Lung (tissue), 12 donors: Measurements from ENCODE around the gene GPC5. TPM values are rescaled to one million over a fixed set of nuclear protein-coding genes. Genes with fewer than 3 reads are reported as not detected.

Source experiments
- ATAC-seq: fragments of 200-7000 bp; cut with Tn5 transposase; one replicate; pipeline ENCODE4 v1.9.1; 2020; ENCODE audit warnings: moderate number of reproducible peaks; ENCODE audit not compliant: insufficient read depth, low FRiP score
- DNase-seq, 3 donors: peaks; one replicate each; pipeline ENCODE4 v3.0.0-alpha.2; 2013 to 2017
- H3K27ac ChIP-seq, 2 donors: one replicate each; pipeline ENCODE4 v1.5.1; 2013; ENCODE audit warnings: mild to moderate bottlenecking in 2 of 2, moderate library complexity in 2 of 2, control low read depth in 1 of 2, inconsistent platforms in 1 of 2, low read depth in 1 of 2, low read length in 1 of 2
- H3K27me3 ChIP-seq, 3 donors: one replicate each; pipeline ENCODE4 v1.5.1; 2013; ENCODE audit warnings: low read length in 2 of 3; ENCODE audit not compliant: control insufficient read depth in 3 of 3, insufficient read depth in 3 of 3
- H3K36me3 ChIP-seq, 4 donors: one replicate each; pipeline ENCODE4 v1.5.1; 2013; ENCODE audit warnings: low read length in 4 of 4, mild to moderate bottlenecking in 1 of 4, moderate library complexity in 1 of 4; ENCODE audit not compliant: control insufficient read depth in 4 of 4, insufficient read depth in 4 of 4
- H3K4me1 ChIP-seq, 5 donors: one replicate each; pipeline ENCODE4 v1.5.1; 2013; ENCODE audit warnings: low read length in 5 of 5, mild to moderate bottlenecking in 2 of 5, moderate library complexity in 1 of 5; ENCODE audit not compliant: control insufficient read depth in 5 of 5, insufficient read depth in 5 of 5
- H3K4me3 ChIP-seq: one replicate; pipeline ENCODE4 v1.5.1; 2013; ENCODE audit warnings: mild to moderate bottlenecking, control low read depth, moderate library complexity
- H3K9ac ChIP-seq, 2 donors: one replicate each; pipeline ENCODE4 v1.5.1; 2013; ENCODE audit warnings: low read length in 2 of 2, control low read depth in 1 of 2; ENCODE audit not compliant: insufficient read depth in 1 of 2
- H3K9me3 ChIP-seq, 4 donors: one replicate each; pipeline ENCODE4 v1.5.1; 2013; ENCODE audit warnings: low read length in 3 of 4, mild to moderate bottlenecking in 1 of 4, moderate library complexity in 1 of 4; ENCODE audit not compliant: control insufficient read depth in 4 of 4, insufficient read depth in 3 of 4
- CTCF ChIP-seq: IDR thresholded peaks from 2 replicates; pipeline ENCODE4 v1.5.1; 2012; ENCODE audit warnings: mild to moderate bottlenecking; ENCODE audit errors: control extremely low read depth, extremely low read depth
- WGBS, 2 donors: extraction: QIAGEN DNeasy Blood & Tissue Kit; methylation state at CpG; one replicate each; pipeline ENCODE4 v1.1.7; 2013; 5-methylcytosine and 5-hydroxymethylcytosine counted together
- polyA plus RNA-seq, 2 donors: library from polyadenylated mRNA; stranded (reverse); fragments of 200-250 nt; gene quantifications; one replicate each; pipeline ENCODE4 v1.2.1, GENCODE V29; 2013
- total RNA-seq, 2 donors: library from RNA; depleted of rRNA in 1 of 2; stranded (reverse); fragments of >200 nt in 1 of 2; gene quantifications; one replicate each; pipeline ENCODE4 v1.2.1, GENCODE V29; 2014 to 2021
- donor health status: control.
- donor health status: control.
- donor health status: Bipolar disorder and iron deficiency.
- donor health status: healthy.
- donor health status: DM: yes; HTN: yes; CAD: no.

GPC5 gene
- total and polyA plus RNA-seq, 4 donors = 0.55 to 37.3 (median 4.4) TPM

- H3K9ac ChIP-seq = no peak overlapping the region
- ATAC-seq = no peak
- H3K36me3 ChIP-seq = no peaks in the 10 kb centered on the region
- no peak overlapping the region for H3K27ac ChIP-seq
- no peaks in the 10 kb centered on the region for H3K27me3 ChIP-seq
- DNase-seq = peak in 2 of 3 donors; percentile 30
- H3K9me3 ChIP-seq = no peaks in the 10 kb centered on the region
- TF ChIP-seq CTCF = no peak
- peaks cover 0 to 7% (median 0%) of the 10 kb centered on the region in 5 donors for H3K4me1 ChIP-seq
- H3K4me3 ChIP-seq = no peak overlapping the region
- 40 to 50% methylated on average over 6 of the region's 6 CpGs for WGBS, 2 donors
Measured at GRCh38 chr13:92136449-92137155, 738.2 kb downstream of the GPC5 start.

GRCh38 chr13:92137520-92137919 is 739.1 kb downstream of the GPC5 start:
- ATAC-seq (no peak), DNase-seq (no peak)
- no peaks in the 10 kb centered on the region for H3K9me3 ChIP-seq
- no peaks in the 10 kb centered on the region for H3K27me3 ChIP-seq
- H3K27ac ChIP-seq = no peak overlapping the region
- WGBS, 2 donors = 55 to 69% methylated on average over 3 of the region's 3 CpGs
- H3K36me3 ChIP-seq = no peaks in the 10 kb centered on the region
- no peak overlapping the region for H3K4me3 ChIP-seq
- no peak for TF ChIP-seq CTCF
- H3K4me1 ChIP-seq = peaks cover 0 to 7% (median 0%) of the 10 kb centered on the region in 5 donors
- H3K9ac ChIP-seq = no peak overlapping the region

- H3K9ac ChIP-seq = no peak overlapping the region
- H3K4me3 ChIP-seq = no peak overlapping the region
- H3K36me3 ChIP-seq = no peaks in the 10 kb centered on the region
- H3K4me1 ChIP-seq = no peaks in the 10 kb centered on the region
- no peak for TF ChIP-seq CTCF
- H3K27ac ChIP-seq = no peak overlapping the region
- H3K27me3 ChIP-seq = no peaks in the 10 kb centered on the region
- ATAC-seq (no peak), DNase-seq (peak in 2 of 3 donors; percentile 21 to 32)
- no peaks in the 10 kb centered on the region for H3K9me3 ChIP-seq
Measured at GRCh38 chr13:92143766-92144165, 745.3 kb downstream of the GPC5 start.

- H3K36me3 ChIP-seq = no peaks in the 10 kb centered on the region
- no peak overlapping the region for H3K27ac ChIP-seq
- no peak overlapping the region for H3K4me3 ChIP-seq
- TF ChIP-seq CTCF = no peak
- H3K9ac ChIP-seq = no peak overlapping the region
- no peak for ATAC-seq
- no peaks in the 10 kb centered on the region for H3K9me3 ChIP-seq
- no peaks in the 10 kb centered on the region for H3K27me3 ChIP-seq
- WGBS, 2 donors = 37 to 60% methylated on average over 1 of the region's 1 CpG
- no peaks in the 10 kb centered on the region for H3K4me1 ChIP-seq
- DNase-seq = no peak
Measured at GRCh38 chr13:92150606-92151005, 752.2 kb downstream of the GPC5 start.
